ENCODE measurements around the gene RAD50. TPM values are rescaled to one million over a fixed set of nuclear protein-coding genes. Genes with fewer than 3 reads are reported as not detected.

RAD50 gene
- total RNA-seq, 4 donors from 2014 or later = 35.8 to 47.5 (median 41.3) TPM

- TF ChIP-seq CTCF (IDR thresholded peaks at IDR 0.05) = no peak
- TF ChIP-seq POLR2A (IDR thresholded peaks at IDR 0.05) = no peak
- no peak for TF ChIP-seq POLR2AphosphoS5 (IDR thresholded peaks at IDR 0.05)
- TF ChIP-seq EP300 (IDR thresholded peaks at IDR 0.05; ENCODE audit: low read depth) = no peak
- in situ Hi-C loops (cut with MboI; ENCODE audit: low pct_ligation_motif_present in 1 of 4, low pct_unique_long_range_greater_than_20kb in 1 of 4, low sequenced_read_pairs in 3 of 4) = no loop called here
- DNase-seq = no peak
- Histone ChIP-seq H3K4me1 (peaks cover 0 to 3% (median 0%) of the 10 kb centered on the region in 4 donors), H3K27me3 (no peaks in the 10 kb centered on the region), H3K36me3 (no peaks in the 10 kb centered on the region), H3K27ac (no peak overlapping the region), H3K4me3 (no peak overlapping the region), H3K9me3 (no peaks in the 10 kb centered on the region)
- 87 to 96% methylated on average over 2 of the region's 2 CpGs for WGBS, 2 donors (ENCODE audit: low coverage in 1 of 2)
- intact Hi-C loops (cut with DNase I; ENCODE audit: low total_unique reads) = no loop called here
Measured at GRCh38 chr5:132681476-132681831, 124.7 kb downstream of the RAD50 start.

GRCh38 chr5:132681983-132682382, 125.2 kb downstream of the RAD50 start:
- WGBS, 2 donors (ENCODE audit: low coverage in 1 of 2) = 83 to 92% methylated on average over 1 to 4 of the region's 4 CpGs
- in situ Hi-C loops (cut with MboI; ENCODE audit: low pct_ligation_motif_present in 1 of 4, low pct_unique_long_range_greater_than_20kb in 1 of 4, low sequenced_read_pairs in 3 of 4) = no loop called here
- Histone ChIP-seq H3K4me3 (no peak overlapping the region), H3K36me3 (no peaks in the 10 kb centered on the region), H3K9me3 (no peaks in the 10 kb centered on the region), H3K4me1 (peaks cover 0 to 3% (median 0%) of the 10 kb centered on the region in 4 donors), H3K27me3 (no peaks in the 10 kb centered on the region), H3K27ac (no peak overlapping the region)
- no peak for DNase-seq
- intact Hi-C loops (cut with DNase I; ENCODE audit: low total_unique reads) = no loop called here
- TF ChIP-seq POLR2AphosphoS5 (IDR thresholded peaks at IDR 0.05) = no peak
- no peak for TF ChIP-seq EP300 (IDR thresholded peaks at IDR 0.05; ENCODE audit: low read depth)
- no peak for TF ChIP-seq POLR2A (IDR thresholded peaks at IDR 0.05)
- no peak for TF ChIP-seq CTCF (IDR thresholded peaks at IDR 0.05)

GRCh38 chr5:132684491-132684890, 127.7 kb downstream of the RAD50 start:
- DNase-seq = no peak
- Histone ChIP-seq H3K27me3 (no peaks in the 10 kb centered on the region), H3K27ac (no peak overlapping the region), H3K4me3 (no peak overlapping the region), H3K4me1 (no peaks in the 10 kb centered on the region), H3K9me3 (no peaks in the 10 kb centered on the region), H3K36me3 (no peaks in the 10 kb centered on the region)
- intact Hi-C loops (cut with DNase I; ENCODE audit: low total_unique reads) = no loop called here
- 85 to 91% methylated on average over 6 of the region's 6 CpGs for WGBS, 2 donors (ENCODE audit: low coverage in 1 of 2)
- in situ Hi-C loops (cut with MboI; ENCODE audit: low pct_ligation_motif_present in 1 of 4, low pct_unique_long_range_greater_than_20kb in 1 of 4, low sequenced_read_pairs in 3 of 4) = no loop called here
- TF ChIP-seq POLR2A (IDR thresholded peaks at IDR 0.05) (no peak), CTCF (IDR thresholded peaks at IDR 0.05) (no peak), POLR2AphosphoS5 (IDR thresholded peaks at IDR 0.05) (no peak), EP300 (IDR thresholded peaks at IDR 0.05; ENCODE audit: low read depth) (no peak)

- WGBS, 2 donors (ENCODE audit: low coverage in 1 of 2) = 74 to 90% methylated on average over 5 to 12 of the region's 12 CpGs
- H3K27ac ChIP-seq = no peak overlapping the region
- in situ Hi-C loops (cut with MboI; ENCODE audit: low pct_ligation_motif_present in 1 of 4, low pct_unique_long_range_greater_than_20kb in 1 of 4, low sequenced_read_pairs in 3 of 4) = no loop called here
- H3K4me1 ChIP-seq = no peaks in the 10 kb centered on the region
- no peaks in the 10 kb centered on the region for H3K9me3 ChIP-seq
- TF ChIP-seq POLR2A (IDR thresholded peaks at IDR 0.05) (no peak), CTCF (IDR thresholded peaks at IDR 0.05) (no peak), EP300 (IDR thresholded peaks at IDR 0.05; ENCODE audit: low read depth) (no peak), POLR2AphosphoS5 (IDR thresholded peaks at IDR 0.05) (no peak)
- intact Hi-C loops (cut with DNase I; ENCODE audit: low total_unique reads) = no loop called here
- H3K4me3 ChIP-seq = no peak overlapping the region
- DNase-seq = no peak
- no peaks in the 10 kb centered on the region for H3K36me3 ChIP-seq
- H3K27me3 ChIP-seq = no peaks in the 10 kb centered on the region
Measured at GRCh38 chr5:132684922-132685720, 128.3 kb downstream of the RAD50 start.
